ENCODE results near the gene GPR161.

Gene GPR161

GRCh38 chr1:168097921-168098528 is 38.7 kb downstream of the GPR161 start:
- Histone ChIP-seq H2BK12ac (ENCODE audit: low read length) (no peak overlapping the region), H4K91ac (ENCODE audit: low read depth, low read length) (no peak overlapping the region), H3K27me3 (ENCODE audit: insufficient read depth, low read length) (no peaks in the 10 kb centered on the region), H2AFZ (ENCODE audit: insufficient read depth, low read length, poor library complexity) (no peak overlapping the region), H3K27ac (ENCODE audit: low read depth, low read length) (no peak overlapping the region), H3K9ac (ENCODE audit: low read length) (no peak overlapping the region), H2BK120ac (ENCODE audit: insufficient read depth, low read length, poor library complexity) (no peak overlapping the region), H3K79me2 (ENCODE audit: control insufficient read depth, insufficient read depth, low read length, poor library complexity) (no peaks in the 10 kb centered on the region), H3K14ac (ENCODE audit: low read length) (no peak overlapping the region), H3K18ac (ENCODE audit: low read length) (no peak overlapping the region), H3K4ac (ENCODE audit: low read depth, low read length) (no peak overlapping the region), H4K12ac (ENCODE audit: low read depth, low read length) (no peak overlapping the region), H3K79me1 (ENCODE audit: low read length) (no peaks in the 10 kb centered on the region), H3K36me3 (ENCODE audit: control insufficient read depth in 1 of 2, insufficient read depth in 2 of 2, low read length in 2 of 2) (no peaks in the 10 kb centered on the region), H3K4me3 (ENCODE audit: low read depth, low read length) (no peak overlapping the region), H2BK5ac (ENCODE audit: low read depth, low read length, poor library complexity) (no peak overlapping the region), H3K9me3 (ENCODE audit: insufficient read depth, low read depth, low read length) (peaks cover 1% of the 10 kb centered on the region), H3K23ac (ENCODE audit: low read length) (no peak overlapping the region), H4K8ac (ENCODE audit: low read depth, low read length) (no peak overlapping the region), H3K4me2 (ENCODE audit: low read length) (no peak overlapping the region), H3K4me1 (ENCODE audit: control insufficient read depth in 1 of 2, insufficient read depth in 2 of 2, low read length in 2 of 2) (peaks cover 7 to 14% of the 10 kb centered on the region in 2 experiments), H2AK5ac (ENCODE audit: low read length) (no peak overlapping the region)
- WGBS (ENCODE audit: extremely low coverage, insufficient coverage, insufficient read length): no CpG with 5 or more reads among the region's 12 CpGs
- DNase-seq: no peak

DNA sequence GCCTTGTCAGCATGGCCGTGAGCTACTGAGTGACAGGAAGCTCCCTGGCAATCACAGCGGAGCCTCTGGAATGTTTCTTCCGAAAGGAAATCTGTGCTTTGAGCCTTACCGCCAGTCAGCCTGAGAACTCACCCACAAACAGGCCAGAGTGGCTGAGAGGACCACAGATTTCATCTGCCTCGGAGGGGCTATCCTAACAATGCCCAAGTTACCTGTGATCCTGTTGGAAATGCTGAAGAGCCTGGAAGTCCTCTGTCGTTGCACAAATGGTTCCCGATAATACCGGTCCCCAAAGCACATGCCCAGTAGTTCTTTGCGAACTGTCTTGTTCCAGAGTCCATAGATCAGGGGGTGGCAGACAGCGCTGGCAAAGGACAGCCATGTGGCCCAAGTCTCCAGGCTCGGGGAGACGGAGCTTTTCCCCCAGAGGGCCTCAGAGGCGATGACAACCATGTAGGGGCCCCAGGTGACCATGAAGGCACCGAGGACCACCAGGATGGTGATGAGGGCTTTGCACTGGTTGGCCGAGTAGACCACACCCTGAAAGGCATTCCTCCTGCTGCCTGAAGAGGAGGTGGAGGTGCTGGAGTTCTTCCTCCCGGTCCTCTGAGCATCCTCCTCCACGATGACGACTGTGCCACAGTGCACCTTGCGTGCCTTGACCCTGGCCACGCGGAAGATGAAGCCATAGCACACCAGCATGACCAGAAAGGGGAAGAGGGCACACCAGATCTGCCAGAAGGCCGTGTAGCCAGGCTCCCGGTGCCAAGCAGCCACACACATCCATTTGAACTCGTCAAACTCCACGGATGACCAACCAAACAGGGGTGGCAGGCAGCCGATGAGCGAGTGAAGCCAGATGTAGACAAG is 40.2 kb downstream of the GPR161 start:
- Histone ChIP-seq H3K27ac (ENCODE audit: low read depth, low read length) (no peak overlapping the region), H4K8ac (ENCODE audit: low read depth, low read length) (no peak overlapping the region), H3K27me3 (ENCODE audit: insufficient read depth, low read length) (no peaks in the 10 kb centered on the region), H2BK12ac (ENCODE audit: low read length) (no peak overlapping the region), H3K18ac (ENCODE audit: low read length) (no peak overlapping the region), H3K4me1 (ENCODE audit: control insufficient read depth in 1 of 2, insufficient read depth in 2 of 2, low read length in 2 of 2) (peaks cover 7 to 14% of the 10 kb centered on the region in 2 experiments), H4K91ac (ENCODE audit: low read depth, low read length) (no peak overlapping the region), H3K23ac (ENCODE audit: low read length) (no peak overlapping the region), H3K14ac (ENCODE audit: low read length) (no peak overlapping the region), H3K9ac (ENCODE audit: low read length) (no peak overlapping the region), H3K4ac (ENCODE audit: low read depth, low read length) (no peak overlapping the region), H2AK5ac (ENCODE audit: low read length) (no peak overlapping the region), H3K9me3 (ENCODE audit: insufficient read depth, low read depth, low read length) (peaks cover 1% of the 10 kb centered on the region), H3K36me3 (ENCODE audit: control insufficient read depth in 1 of 2, insufficient read depth in 2 of 2, low read length in 2 of 2) (no peaks in the 10 kb centered on the region), H2BK120ac (ENCODE audit: insufficient read depth, low read length, poor library complexity) (no peak overlapping the region), H3K79me2 (ENCODE audit: control insufficient read depth, insufficient read depth, low read length, poor library complexity) (no peaks in the 10 kb centered on the region), H4K12ac (ENCODE audit: low read depth, low read length) (no peak overlapping the region), H3K4me3 (ENCODE audit: low read depth, low read length) (no peak overlapping the region), H2BK5ac (ENCODE audit: low read depth, low read length, poor library complexity) (no peak overlapping the region), H2AFZ (ENCODE audit: insufficient read depth, low read length, poor library complexity) (no peak overlapping the region), H3K79me1 (ENCODE audit: low read length) (no peaks in the 10 kb centered on the region), H3K4me2 (ENCODE audit: low read length) (no peak overlapping the region)
- no peak for DNase-seq
- no CpG with 5 or more reads among the region's 27 CpGs for WGBS (ENCODE audit: extremely low coverage, insufficient coverage, insufficient read length)

DNA sequence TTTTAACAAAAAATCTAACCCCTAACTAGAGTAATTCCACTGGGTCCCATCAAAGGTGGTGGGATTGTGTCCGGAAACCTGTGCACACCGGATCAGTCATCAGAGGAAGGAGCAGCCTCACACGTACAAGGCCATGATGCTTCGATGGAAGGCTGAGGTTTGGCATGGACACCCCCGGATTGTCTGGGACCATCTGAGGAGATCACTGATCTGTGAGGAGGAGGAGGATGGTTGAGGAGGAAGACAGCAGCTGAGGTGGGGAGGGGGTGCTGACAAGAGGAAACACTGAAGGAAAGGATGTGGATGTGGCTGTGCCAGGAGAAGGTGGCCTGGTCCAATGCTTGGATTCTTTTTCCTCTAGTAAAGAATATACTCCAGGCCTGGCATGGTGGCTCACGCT is 41.3 kb downstream of the GPR161 start:
- Histone ChIP-seq H3K27me3 (ENCODE audit: insufficient read depth, low read length) (no peaks in the 10 kb centered on the region), H3K79me1 (ENCODE audit: low read length) (no peaks in the 10 kb centered on the region), H3K36me3 (ENCODE audit: control insufficient read depth in 1 of 2, insufficient read depth in 2 of 2, low read length in 2 of 2) (peaks cover 0 to under 1% of the 10 kb centered on the region in 2 experiments), H4K12ac (ENCODE audit: low read depth, low read length) (no peak overlapping the region), H3K18ac (ENCODE audit: low read length) (no peak overlapping the region), H3K4me2 (ENCODE audit: low read length) (no peak overlapping the region), H3K4ac (ENCODE audit: low read depth, low read length) (no peak overlapping the region), H3K4me3 (ENCODE audit: low read depth, low read length) (no peak overlapping the region), H3K79me2 (ENCODE audit: control insufficient read depth, insufficient read depth, low read length, poor library complexity) (no peaks in the 10 kb centered on the region), H4K8ac (ENCODE audit: low read depth, low read length) (no peak overlapping the region), H3K9ac (ENCODE audit: low read length) (no peak overlapping the region), H3K23ac (ENCODE audit: low read length) (no peak overlapping the region), H3K14ac (ENCODE audit: low read length) (no peak overlapping the region), H4K91ac (ENCODE audit: low read depth, low read length) (no peak overlapping the region), H2AFZ (ENCODE audit: insufficient read depth, low read length, poor library complexity) (no peak overlapping the region), H2BK120ac (ENCODE audit: insufficient read depth, low read length, poor library complexity) (no peak overlapping the region), H3K9me3 (ENCODE audit: insufficient read depth, low read depth, low read length) (peaks cover 1% of the 10 kb centered on the region), H3K4me1 (ENCODE audit: control insufficient read depth in 1 of 2, insufficient read depth in 2 of 2, low read length in 2 of 2) (peaks cover 7 to 11% of the 10 kb centered on the region in 2 experiments), H3K27ac (ENCODE audit: low read depth, low read length) (no peak overlapping the region), H2BK5ac (ENCODE audit: low read depth, low read length, poor library complexity) (no peak overlapping the region), H2AK5ac (ENCODE audit: low read length) (no peak overlapping the region), H2BK12ac (ENCODE audit: low read length) (no peak overlapping the region)
- no CpG with 5 or more reads among the region's 6 CpGs for WGBS (ENCODE audit: extremely low coverage, insufficient coverage, insufficient read length)
- no peak for DNase-seq

DNA sequence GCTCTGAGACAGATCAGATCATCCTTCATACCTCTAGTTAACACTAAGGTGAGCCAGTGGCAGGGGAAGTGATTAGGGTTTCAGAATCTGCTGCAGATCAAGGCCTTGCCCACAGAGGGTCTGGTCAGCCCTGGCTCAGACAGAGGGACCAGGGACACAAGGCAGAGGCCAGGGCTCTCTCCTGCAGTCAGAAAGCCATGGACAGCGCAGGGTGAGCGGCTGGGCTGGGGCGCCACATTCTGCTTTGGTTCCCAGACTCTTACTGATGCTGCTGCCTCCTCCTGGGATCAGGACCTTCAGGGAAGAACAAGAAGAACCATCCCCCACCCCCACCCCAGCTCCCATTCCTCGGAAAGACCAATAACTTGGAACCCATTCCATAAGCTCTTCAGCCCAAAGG is 43.1 kb downstream of the GPR161 start:
- Histone ChIP-seq H4K8ac (ENCODE audit: low read depth, low read length) (no peak overlapping the region), H2AK5ac (ENCODE audit: low read length) (no peak overlapping the region), H2BK12ac (ENCODE audit: low read length) (no peak overlapping the region), H3K14ac (ENCODE audit: low read length) (no peak overlapping the region), H3K4me2 (ENCODE audit: low read length) (no peak overlapping the region), H2BK120ac (ENCODE audit: insufficient read depth, low read length, poor library complexity) (no peak overlapping the region), H3K79me2 (ENCODE audit: control insufficient read depth, insufficient read depth, low read length, poor library complexity) (no peaks in the 10 kb centered on the region), H2BK5ac (ENCODE audit: low read depth, low read length, poor library complexity) (no peak overlapping the region), H3K9ac (ENCODE audit: low read length) (no peak overlapping the region), H3K27ac (ENCODE audit: low read depth, low read length) (no peak overlapping the region), H3K23ac (ENCODE audit: low read length) (no peak overlapping the region), H3K4me1 (ENCODE audit: control insufficient read depth in 1 of 2, insufficient read depth in 2 of 2, low read length in 2 of 2) (peaks cover 3 to 5% of the 10 kb centered on the region in 2 experiments), H2AFZ (ENCODE audit: insufficient read depth, low read length, poor library complexity) (no peak overlapping the region), H3K9me3 (ENCODE audit: insufficient read depth, low read depth, low read length) (peaks cover 1% of the 10 kb centered on the region), H3K79me1 (ENCODE audit: low read length) (no peaks in the 10 kb centered on the region), H3K4ac (ENCODE audit: low read depth, low read length) (no peak overlapping the region), H4K12ac (ENCODE audit: low read depth, low read length) (no peak overlapping the region), H3K18ac (ENCODE audit: low read length) (no peak overlapping the region), H3K27me3 (ENCODE audit: insufficient read depth, low read length) (no peaks in the 10 kb centered on the region), H3K36me3 (ENCODE audit: control insufficient read depth in 1 of 2, insufficient read depth in 2 of 2, low read length in 2 of 2) (peaks cover 0 to 2% of the 10 kb centered on the region in 2 experiments), H4K91ac (ENCODE audit: low read depth, low read length) (no peak overlapping the region), H3K4me3 (ENCODE audit: low read depth, low read length) (no peak overlapping the region)
- DNase-seq: no peak
- no CpG with 5 or more reads among the region's 4 CpGs for WGBS (ENCODE audit: extremely low coverage, insufficient coverage, insufficient read length)

Measured in trophoblast cell (in vitro differentiated cells and primary cell).